KMS-11 (cell line): ENCODE measurements around the gene SUPT4H1.

Source experiments
- H2AFZ ChIP-seq: fragments of 200-600 bp; sonication (generic); 2 replicates; pipeline ENCODE4 v1.6.1; 2016; ENCODE audit warnings: antibody characterized with exemption, mixed run types, low read depth
- H3K27ac ChIP-seq: fragments of 200-600 bp; sonication (generic); 2 replicates; pipeline ENCODE4 v1.6.1; 2016; ENCODE audit warnings: mild to moderate bottlenecking, mixed run types
- H3K27me3 ChIP-seq: fragments of 200-600 bp; sonication (generic); 2 replicates; pipeline ENCODE4 v1.6.1; 2017; ENCODE audit warnings: mild to moderate bottlenecking, low read depth, mixed run types, moderate library complexity; ENCODE audit not compliant: insufficient read depth
- H3K36me3 ChIP-seq: fragments of 200-600 bp; sonication (generic); 2 replicates; pipeline ENCODE4 v1.6.1; 2017; ENCODE audit warnings: mild to moderate bottlenecking, mixed run types; ENCODE audit not compliant: insufficient read depth
- H3K4me1 ChIP-seq: fragments of 200-600 bp; sonication (generic); 2 replicates; pipeline ENCODE4 v1.6.1; 2016; ENCODE audit warnings: mild to moderate bottlenecking, low read depth, mixed run types; ENCODE audit not compliant: poor library complexity, severe bottlenecking
- H3K4me2 ChIP-seq: fragments of 200-600 bp; sonication (generic); 2 replicates; pipeline ENCODE4 v1.7.0; 2016; ENCODE audit warnings: mild to moderate bottlenecking, mixed run types
- H3K4me3 ChIP-seq: fragments of 200-600 bp; sonication (generic); IDR thresholded peaks from 2 replicates; pipeline ENCODE4 v1.6.1; 2017; ENCODE audit warnings: low read depth, low read length, mixed read lengths; ENCODE audit not compliant: insufficient read depth
- H3K79me2 ChIP-seq: fragments of 200-600 bp; sonication (generic); 2 replicates; pipeline ENCODE4 v1.6.1; 2016; ENCODE audit warnings: low read depth, mixed run types; ENCODE audit not compliant: insufficient read depth
- H3K9ac ChIP-seq: fragments of 200-600 bp; sonication (generic); 2 replicates; pipeline ENCODE4 v1.6.1; 2016; ENCODE audit warnings: mild to moderate bottlenecking, mixed run types
- H4K20me1 ChIP-seq: fragments of 200-600 bp; sonication (generic); 2 replicates; pipeline ENCODE4 v1.6.1; 2016; ENCODE audit warnings: mild to moderate bottlenecking, mixed run types; ENCODE audit not compliant: insufficient read depth
- CTCF ChIP-seq: fragments of 200-600 bp; sonication (generic); conservative IDR thresholded peaks from 2 replicates; pipeline ENCODE4 v1.6.1; 2017; ENCODE audit warnings: low read depth, mild to moderate bottlenecking, antibody characterized with exemption, low read length, moderate library complexity, mixed read lengths

The SUPT4H1 gene

DNA sequence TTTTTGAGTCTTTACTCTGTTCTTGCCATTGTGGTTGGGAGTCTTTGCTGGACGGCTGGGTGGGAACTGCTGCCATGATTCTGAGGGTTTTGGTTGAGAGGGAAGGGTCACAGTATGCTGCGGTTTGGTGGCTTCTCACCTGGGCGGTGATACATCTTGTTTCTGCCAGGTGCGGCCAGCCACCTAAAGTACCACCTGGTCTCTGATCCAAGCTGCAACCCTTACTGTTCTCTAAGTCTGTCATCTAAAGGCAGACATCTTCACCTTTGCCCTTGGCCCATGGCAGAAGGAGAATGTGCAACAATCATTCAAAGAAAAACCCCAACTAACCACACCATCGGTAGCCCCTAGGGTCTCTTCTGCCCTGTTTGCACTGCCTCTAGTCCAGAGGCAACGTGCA lies 51.7 kb downstream of the SUPT4H1 start:
- Histone ChIP-seq H4K20me1 (no peaks in the 10 kb centered on the region), H3K4me2 (no peak overlapping the region), H3K79me2 (no peaks in the 10 kb centered on the region), H3K36me3 (no peaks in the 10 kb centered on the region), H2AFZ (no peak overlapping the region), H3K4me3 (no peak overlapping the region), H3K27me3 (no peaks in the 10 kb centered on the region), H3K27ac (no peak overlapping the region), H3K9ac (no peak overlapping the region), H3K4me1 (peaks cover 18% of the 10 kb centered on the region)
- no peak for TF ChIP-seq CTCF
